Esophagus muscularis mucosa (tissue), 4 donors: ENCODE data around the gene ANKRD40. TPM values are rescaled to one million over a fixed set of nuclear protein-coding genes. Genes with fewer than 3 reads are reported as not detected.

Experiments used
- DNase-seq: peaks from one replicate; pipeline ENCODE4 v3.0.0-alpha.2; 2017; ENCODE audit errors: extremely low spot score
- H3K27ac ChIP-seq, 4 donors: fragments of 200-600 bp; sonication (generic); replicated peaks in 1 of 4; 1 replicate in 3 of 4; 2 replicates in 1 of 4; pipeline ENCODE4 v1.5.1; 2016 to 2019; ENCODE audit warnings: mild to moderate bottlenecking in 1 of 4
- H3K27me3 ChIP-seq, 4 donors: fragments of 200-600 bp; sonication (generic); one replicate each; pipeline versions ENCODE4 v1.5.1 to v1.6.0; 2016 to 2019
- H3K36me3 ChIP-seq, 4 donors: fragments of 200-600 bp; sonication (generic); one replicate each; pipeline ENCODE4 v1.5.1; 2016 to 2019
- H3K4me1 ChIP-seq, 4 donors: fragments of 200-600 bp; sonication (generic); one replicate each; pipeline ENCODE4 v1.5.1; 2016 to 2019
- H3K4me3 ChIP-seq, 4 donors: fragments of 200-600 bp; sonication (generic); 1 replicate in 2 of 4; 2 replicates in 2 of 4; pipeline ENCODE4 v1.5.1; 2016 to 2019; ENCODE audit warnings: mild to moderate bottlenecking in 4 of 4, moderate library complexity in 1 of 4
- H3K9me3 ChIP-seq, 4 donors: fragments of 200-600 bp; sonication (generic); 1 replicate in 3 of 4; 2 replicates in 1 of 4; pipeline ENCODE4 v1.5.1; 2016 to 2019
- CTCF ChIP-seq, 3 experiments: fragments of 200-600 bp in 2 of 3; fragments of 450-650 bp in 1 of 3; sonication (generic) in 2 of 3; IDR thresholded peaks; one replicate each; pipeline ENCODE4 v1.5.1; 2017 to 2019; ENCODE audit warnings: antibody characterized with exemption in 3 of 3, mild to moderate bottlenecking in 2 of 3, moderate library complexity in 1 of 3
- EP300 ChIP-seq: sonication (generic); formaldehyde crosslinking; IDR thresholded peaks from one replicate; pipeline ENCODE4 v1.6.1; 2017; ENCODE audit warnings: antibody characterized with exemption
- POLR2A ChIP-seq: fragments of 450-650 bp; IDR thresholded peaks from one replicate; pipeline ENCODE4 v1.6.1; 2017; ENCODE audit warnings: antibody characterized with exemption, moderate library complexity, mild to moderate bottlenecking, low read depth
- POLR2AphosphoS5 ChIP-seq, 2 donors: sonication (generic); formaldehyde crosslinking; IDR thresholded peaks; one replicate each; pipeline ENCODE4 v1.6.1; 2017; ENCODE audit warnings: antibody characterized with exemption in 2 of 2
- WGBS: methylation state at CpG from one replicate; pipeline ENCODE4 v1.1.5; 2018; 5-methylcytosine and 5-hydroxymethylcytosine counted together
- intact Hi-C: fragments of 100-400 bp; cut with DNase I; formaldehyde crosslinking; loops from one replicate; pipeline ENCODE4 v1.15.1; 2023
- total RNA-seq, 4 donors: library from RNA; depleted of rRNA; stranded (reverse); fragments of >200 nt; gene quantifications; one replicate each; pipeline versions ENCODE4 v1.1.0 to v1.2.1, GENCODE V29; 2016

Gene ANKRD40
- total RNA-seq, 4 donors from 2014 or later: 73.1 to 96.2 (median 87.4) TPM

- H3K27ac ChIP-seq: peak overlapping the region; percentile 36 to 51 (median 42)
- intact Hi-C loops: no loop called here
- peaks cover 35 to 44% (median 40%) of the 10 kb centered on the region in 4 donors for H3K4me1 ChIP-seq
- H3K9me3 ChIP-seq: no peaks in the 10 kb centered on the region
- H3K4me3 ChIP-seq: no peak overlapping the region
- no peak for DNase-seq
- WGBS: 80% methylated on average over 10 of the region's 10 CpGs
- H3K36me3 ChIP-seq: no peaks in the 10 kb centered on the region
- no peaks in the 10 kb centered on the region for H3K27me3 ChIP-seq
- TF ChIP-seq EP300: no peak
- no peak for TF ChIP-seq CTCF (IDR thresholded peaks at IDR 0.05)
Observed at GRCh38 chr17:50660887-50661345, 46.8 kb downstream of the ANKRD40 start.

GRCh38 chr17:50660042-50660886, 47.5 kb downstream of the ANKRD40 start:
- 53% methylated on average over 10 of the region's 11 CpGs for WGBS
- intact Hi-C loops: no loop called here

GRCh38 chr17:50659179-50659578, 48.5 kb downstream of the ANKRD40 start:
- no peak overlapping the region for H3K27ac ChIP-seq
- H3K36me3 ChIP-seq: no peaks in the 10 kb centered on the region
- H3K4me1 ChIP-seq: peaks cover 35 to 44% (median 40%) of the 10 kb centered on the region in 4 donors
- no peaks in the 10 kb centered on the region for H3K9me3 ChIP-seq
- H3K4me3 ChIP-seq: no peak overlapping the region
- 79% methylated on average over 9 of the region's 10 CpGs for WGBS
- intact Hi-C loops: no loop called here
- H3K27me3 ChIP-seq: no peaks in the 10 kb centered on the region
- TF ChIP-seq POLR2A: no peak
- TF ChIP-seq POLR2AphosphoS5 (IDR thresholded peaks at IDR 0.05): no peak
- TF ChIP-seq EP300: no peak
- TF ChIP-seq CTCF (IDR thresholded peaks at IDR 0.05): no peak
- no peak for DNase-seq

More at GRCh38 chr17:50660042-50660886, 47.5 kb downstream of the ANKRD40 start:
- Histone ChIP-seq H3K4me1 (peaks cover 35 to 44% (median 40%) of the 10 kb centered on the region in 4 donors), H3K4me3 (no peak overlapping the region), H3K36me3 (no peaks in the 10 kb centered on the region), H3K27ac (peak overlapping the region; percentile 36 to 51 (median 42)), H3K27me3 (no peaks in the 10 kb centered on the region), H3K9me3 (no peaks in the 10 kb centered on the region)
- no peak for DNase-seq
- TF ChIP-seq POLR2AphosphoS5 (IDR thresholded peaks at IDR 0.05) (no peak), CTCF (IDR thresholded peaks at IDR 0.05) (no peak), POLR2A (no peak), EP300 (no peak)

- no peaks in the 10 kb centered on the region for H3K36me3 ChIP-seq
- H3K4me1 ChIP-seq: peaks cover 35 to 44% (median 40%) of the 10 kb centered on the region in 4 donors
- 100% methylated on average over 1 of the region's 6 CpGs for WGBS
- H3K27ac ChIP-seq: no peak overlapping the region
- TF ChIP-seq EP300 (no peak), POLR2AphosphoS5 (IDR thresholded peaks at IDR 0.05) (no peak), CTCF (IDR thresholded peaks at IDR 0.05) (no peak), POLR2A (no peak)
- H3K4me3 ChIP-seq: no peak overlapping the region
- intact Hi-C loops: no loop called here
- H3K27me3 ChIP-seq: no peaks in the 10 kb centered on the region
- H3K9me3 ChIP-seq: no peaks in the 10 kb centered on the region
- no peak for DNase-seq
Observed at GRCh38 chr17:50658616-50659015, 49.1 kb downstream of the ANKRD40 start.
